SJSA1 (cell line): Measurements from ENCODE around the gene TRIM38. TPM values are rescaled to one million over a fixed set of nuclear protein-coding genes. Genes with fewer than 3 reads are reported as not detected.

ENCODE experiments used
- DNase-seq, 2 experiments: peaks; one replicate each; pipeline ENCODE4 v3.0.0-alpha.2; 2015 to 2020; ENCODE audit warnings: low spot score in 2 of 2, low read depth in 1 of 2
- H3K27ac ChIP-seq: fragments of 250-450 bp; sonication (Bioruptor Pico); 2 replicates; pipeline ENCODE4 v1.5.1; 2020; ENCODE audit warnings: mild to moderate bottlenecking, moderate library complexity
- H3K27me3 ChIP-seq: fragments of 250-450 bp; sonication (Bioruptor Pico); replicated peaks from 2 replicates; pipeline ENCODE4 v1.5.1; 2020; ENCODE audit warnings: mild to moderate bottlenecking, moderate library complexity
- H3K36me3 ChIP-seq: fragments of 250-450 bp; sonication (Bioruptor Pico); 2 replicates; pipeline ENCODE4 v1.5.1; 2020; ENCODE audit warnings: mild to moderate bottlenecking
- H3K4me1 ChIP-seq: fragments of 250-450 bp; sonication (Bioruptor Pico); replicated peaks from 2 replicates; pipeline ENCODE4 v1.6.1; 2021; ENCODE audit warnings: mild to moderate bottlenecking
- H3K4me3 ChIP-seq: fragments of 250-450 bp; sonication (Bioruptor Pico); 2 replicates; pipeline ENCODE4 v1.5.1; 2020; ENCODE audit warnings: mild to moderate bottlenecking
- H3K9me3 ChIP-seq: fragments of 250-450 bp; sonication (Bioruptor Pico); replicated peaks from 2 replicates; pipeline ENCODE4 v1.5.1; 2020; ENCODE audit warnings: mild to moderate bottlenecking
- total RNA-seq: library from RNA; depleted of rRNA; stranded (reverse); fragments of >200 nt; shearing (Covaris generic); gene quantifications from 2 replicates; pipeline ENCODE4 v1.2.3, GENCODE V29; 2014

Gene TRIM38
- total RNA-seq, 1 experiment from 2014 or later: 7.2 TPM

DNA sequence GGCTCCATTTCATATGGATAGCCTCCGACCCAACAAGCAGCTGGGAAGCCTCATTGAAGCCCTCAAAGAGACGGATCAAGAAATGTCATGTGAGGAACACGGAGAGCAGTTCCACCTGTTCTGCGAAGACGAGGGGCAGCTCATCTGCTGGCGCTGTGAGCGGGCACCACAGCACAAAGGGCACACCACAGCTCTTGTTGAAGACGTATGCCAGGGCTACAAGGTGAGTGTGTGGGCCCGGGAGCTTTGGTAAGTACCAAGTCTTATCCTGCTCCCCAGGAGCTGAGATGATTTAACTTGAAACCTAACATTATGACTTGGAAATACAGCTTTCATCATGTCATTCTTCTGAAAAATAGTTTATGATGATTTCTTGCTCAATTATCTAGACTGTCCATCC is 4.1 kb downstream of the TRIM38 start:
- Histone ChIP-seq H3K4me1 (peaks cover 27% of the 10 kb centered on the region), H3K27ac (no peak overlapping the region), H3K4me3 (no peak overlapping the region), H3K27me3 (no peaks in the 10 kb centered on the region), H3K9me3 (no peaks in the 10 kb centered on the region), H3K36me3 (peaks cover 65% of the 10 kb centered on the region)
- no peak for DNase-seq

DNA sequence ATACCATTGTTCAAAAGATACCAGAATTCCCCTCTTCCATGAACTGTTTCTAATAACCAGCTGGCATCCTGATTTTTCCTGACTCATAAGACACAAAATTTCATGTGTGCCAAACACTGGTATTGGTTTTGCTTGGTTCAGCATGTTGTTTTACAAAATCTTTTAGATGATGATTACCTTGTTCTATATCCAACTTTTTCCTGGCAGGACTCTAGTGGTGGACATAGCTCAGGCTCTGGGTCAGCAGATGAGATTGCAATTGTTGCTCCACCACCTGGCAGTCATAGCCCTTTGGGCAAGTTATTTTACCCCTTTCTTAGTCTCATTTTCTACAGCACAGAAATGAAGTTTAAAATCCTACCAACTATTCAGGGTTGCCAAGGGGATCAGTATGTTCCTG is 6.2 kb downstream of the TRIM38 start:
- no peak overlapping the region for H3K27ac ChIP-seq
- H3K4me1 ChIP-seq: peaks cover 29% of the 10 kb centered on the region
- no peaks in the 10 kb centered on the region for H3K9me3 ChIP-seq
- H3K36me3 ChIP-seq: peaks cover 85% of the 10 kb centered on the region
- no peak for DNase-seq
- H3K27me3 ChIP-seq: no peaks in the 10 kb centered on the region
- H3K4me3 ChIP-seq: no peak overlapping the region

DNA sequence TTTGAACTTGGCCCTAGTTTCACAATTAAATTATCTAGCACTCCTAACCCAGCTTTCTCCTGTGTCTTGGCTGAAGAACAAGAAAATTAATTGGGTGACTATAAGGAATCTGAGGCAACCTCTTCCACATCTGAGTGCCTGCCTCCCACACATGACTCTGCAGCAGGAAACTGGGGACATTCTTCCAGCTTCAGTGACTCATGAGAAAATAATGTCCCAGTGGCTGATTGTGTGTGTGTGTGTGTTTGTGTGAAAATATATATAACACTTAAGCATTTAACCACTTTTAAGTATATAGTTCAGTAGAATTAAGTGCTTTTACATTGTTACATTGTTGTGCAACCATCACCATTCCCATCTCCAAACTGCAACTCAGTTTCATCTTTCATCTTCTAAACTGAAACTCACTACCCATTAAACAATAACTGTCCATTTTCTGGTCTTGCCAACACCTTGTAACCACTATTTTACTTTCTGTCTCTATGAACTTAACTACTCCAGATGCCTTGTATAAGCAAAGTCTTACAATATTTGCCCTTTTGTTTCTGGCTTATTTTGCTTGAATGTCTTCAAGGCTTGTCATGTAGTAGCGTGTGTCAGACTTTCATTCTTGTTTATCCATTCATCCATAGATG is 8.7 kb downstream of the TRIM38 start:
- peaks cover 21% of the 10 kb centered on the region for H3K4me1 ChIP-seq
- no peaks in the 10 kb centered on the region for H3K27me3 ChIP-seq
- peaks cover 89% of the 10 kb centered on the region for H3K36me3 ChIP-seq
- peak; percentile 78 to 89 for DNase-seq
- H3K9me3 ChIP-seq: no peaks in the 10 kb centered on the region
- no peak overlapping the region for H3K4me3 ChIP-seq
- peak overlapping the region; percentile 72 for H3K27ac ChIP-seq

DNA sequence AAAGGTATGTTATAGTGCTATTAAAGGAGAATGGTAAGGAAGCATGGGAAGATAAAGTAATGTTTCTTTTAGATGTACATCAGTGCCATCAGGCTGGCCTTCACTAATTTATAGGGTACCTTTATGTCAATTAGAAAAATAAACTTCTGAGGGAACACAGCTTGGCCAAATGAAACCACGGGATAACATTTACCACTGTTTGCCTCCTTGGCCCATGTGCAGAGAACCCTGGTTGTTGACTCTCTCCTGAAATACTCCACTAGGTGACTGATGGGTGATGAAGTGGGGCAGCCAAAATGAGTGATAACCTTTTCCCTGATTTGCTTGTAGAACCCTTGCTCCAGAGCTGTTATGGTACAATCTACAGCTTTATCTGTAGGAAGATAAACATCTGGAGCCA is 9.5 kb downstream of the TRIM38 start:
- DNase-seq: no peak
- Histone ChIP-seq H3K27me3 (no peaks in the 10 kb centered on the region), H3K36me3 (peaks cover 89% of the 10 kb centered on the region), H3K9me3 (no peaks in the 10 kb centered on the region), H3K4me3 (no peak overlapping the region), H3K27ac (peak overlapping the region; percentile 72), H3K4me1 (peaks cover 21% of the 10 kb centered on the region)

DNA sequence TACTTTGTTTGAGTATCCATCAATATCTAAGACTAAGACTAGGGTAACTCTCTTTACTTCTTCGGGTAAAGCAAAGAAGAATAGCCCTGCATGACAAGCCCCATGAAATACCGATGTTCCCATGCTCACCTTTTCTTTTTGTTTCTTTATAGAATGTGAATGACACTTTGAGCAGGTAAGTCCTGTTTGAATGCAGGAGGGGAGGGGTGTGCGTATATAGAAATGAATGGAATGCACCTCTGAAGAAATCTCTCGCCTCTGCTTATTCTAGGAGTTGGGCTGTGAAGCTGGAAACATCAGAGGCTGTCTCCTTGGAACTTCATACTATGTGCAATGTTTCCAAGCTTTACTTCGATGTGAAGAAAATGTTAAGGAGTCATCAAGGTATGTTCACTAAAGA is 10.3 kb downstream of the TRIM38 start:
- H3K9me3 ChIP-seq: no peaks in the 10 kb centered on the region
- peaks cover 21% of the 10 kb centered on the region for H3K4me1 ChIP-seq
- H3K27ac ChIP-seq: no peak overlapping the region
- no peaks in the 10 kb centered on the region for H3K27me3 ChIP-seq
- no peak overlapping the region for H3K4me3 ChIP-seq
- DNase-seq: no peak
- H3K36me3 ChIP-seq: peaks cover 90% of the 10 kb centered on the region

DNA sequence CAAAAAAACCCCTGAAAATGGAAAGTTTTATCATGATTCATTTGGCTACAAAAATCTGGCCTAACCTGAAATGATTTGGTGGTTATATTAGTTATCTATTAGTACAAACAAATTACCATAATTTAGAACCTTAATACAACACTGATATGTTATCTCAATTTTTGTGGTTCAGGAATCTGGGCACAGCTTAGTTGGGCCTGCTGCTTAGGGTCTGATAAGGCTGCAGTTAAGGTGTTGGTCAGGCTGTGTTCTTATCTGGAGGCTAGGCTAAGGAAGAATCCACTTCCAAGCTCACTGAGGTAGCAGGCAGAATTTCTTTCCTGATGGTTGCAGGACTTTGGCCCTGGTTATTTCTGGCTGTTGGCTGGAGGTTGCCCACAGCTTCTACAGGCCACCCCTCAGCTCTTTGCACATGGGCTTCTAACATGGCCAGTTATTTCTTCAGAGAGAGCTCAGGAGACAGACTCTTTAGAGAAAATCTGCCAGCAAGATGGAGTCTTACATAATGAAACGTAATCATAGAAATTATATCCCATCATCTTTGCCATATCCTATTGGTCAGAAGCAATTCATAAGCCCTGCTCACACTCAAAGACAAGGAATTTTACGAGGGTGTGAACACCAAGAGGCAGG is 11.4 kb downstream of the TRIM38 start:
- Histone ChIP-seq H3K36me3 (peaks cover 88% of the 10 kb centered on the region), H3K9me3 (no peaks in the 10 kb centered on the region), H3K4me3 (no peak overlapping the region), H3K27ac (no peak overlapping the region), H3K27me3 (no peaks in the 10 kb centered on the region), H3K4me1 (peaks cover 21% of the 10 kb centered on the region)
- DNase-seq: no peak

DNA sequence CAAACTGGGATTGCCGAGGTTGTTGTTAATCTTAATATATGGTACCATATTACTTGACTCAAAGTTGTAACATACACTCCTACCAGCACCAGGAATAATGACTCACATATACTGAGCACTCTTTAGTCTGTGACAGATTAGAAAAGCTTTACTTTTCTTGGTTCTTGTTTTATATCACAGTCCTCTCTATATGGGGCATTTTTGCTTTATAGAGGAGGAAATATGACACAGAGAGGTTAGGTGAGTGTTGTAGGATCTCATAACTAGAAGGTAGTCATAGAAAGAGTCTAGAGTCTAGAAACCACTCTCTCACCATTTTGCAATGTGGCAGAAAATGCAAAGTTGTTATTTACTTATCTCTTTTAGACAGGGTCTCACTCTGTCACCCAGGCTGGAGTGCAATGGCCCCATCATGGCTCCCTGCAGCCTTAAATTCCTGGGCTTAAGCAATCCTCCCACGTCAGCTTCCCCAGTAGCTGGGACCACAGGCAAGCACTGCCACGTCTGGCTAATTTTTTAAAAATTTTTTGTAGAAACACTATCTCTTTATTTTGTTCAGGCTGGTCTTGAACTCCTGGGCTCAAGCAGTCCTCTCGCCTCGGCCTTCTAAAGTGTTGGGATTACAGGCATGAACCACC is 13.4 kb downstream of the TRIM38 start:
- Histone ChIP-seq H3K4me1 (peaks cover 14% of the 10 kb centered on the region), H3K27me3 (no peaks in the 10 kb centered on the region), H3K9me3 (no peaks in the 10 kb centered on the region), H3K4me3 (no peak overlapping the region), H3K36me3 (peaks cover 79% of the 10 kb centered on the region), H3K27ac (no peak overlapping the region)
- no peak for DNase-seq

DNA sequence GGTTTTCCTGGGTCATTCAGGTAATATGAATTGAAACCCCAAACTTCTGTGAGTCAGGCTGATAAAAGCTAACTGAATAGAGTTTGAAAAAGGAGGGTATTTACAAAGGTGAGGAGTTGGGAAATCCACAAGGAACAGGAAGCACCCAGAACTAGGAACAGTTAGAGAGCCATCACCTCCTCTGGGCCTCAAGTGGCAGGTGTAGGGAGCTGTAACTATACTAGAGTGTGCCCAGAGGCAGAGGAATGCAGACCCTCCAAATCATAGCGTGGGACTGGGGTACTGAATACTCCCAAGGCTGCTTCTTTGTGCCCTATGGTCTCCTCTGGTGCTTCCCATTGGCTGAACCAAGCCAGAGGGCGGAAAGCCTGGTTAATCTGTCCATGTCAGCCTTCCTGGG is 18.3 kb downstream of the TRIM38 start:
- peaks cover 82% of the 10 kb centered on the region for H3K36me3 ChIP-seq
- H3K4me1 ChIP-seq: no peaks in the 10 kb centered on the region
- no peaks in the 10 kb centered on the region for H3K27me3 ChIP-seq
- H3K4me3 ChIP-seq: no peak overlapping the region
- DNase-seq: no peak
- no peaks in the 10 kb centered on the region for H3K9me3 ChIP-seq
- no peak overlapping the region for H3K27ac ChIP-seq

DNA sequence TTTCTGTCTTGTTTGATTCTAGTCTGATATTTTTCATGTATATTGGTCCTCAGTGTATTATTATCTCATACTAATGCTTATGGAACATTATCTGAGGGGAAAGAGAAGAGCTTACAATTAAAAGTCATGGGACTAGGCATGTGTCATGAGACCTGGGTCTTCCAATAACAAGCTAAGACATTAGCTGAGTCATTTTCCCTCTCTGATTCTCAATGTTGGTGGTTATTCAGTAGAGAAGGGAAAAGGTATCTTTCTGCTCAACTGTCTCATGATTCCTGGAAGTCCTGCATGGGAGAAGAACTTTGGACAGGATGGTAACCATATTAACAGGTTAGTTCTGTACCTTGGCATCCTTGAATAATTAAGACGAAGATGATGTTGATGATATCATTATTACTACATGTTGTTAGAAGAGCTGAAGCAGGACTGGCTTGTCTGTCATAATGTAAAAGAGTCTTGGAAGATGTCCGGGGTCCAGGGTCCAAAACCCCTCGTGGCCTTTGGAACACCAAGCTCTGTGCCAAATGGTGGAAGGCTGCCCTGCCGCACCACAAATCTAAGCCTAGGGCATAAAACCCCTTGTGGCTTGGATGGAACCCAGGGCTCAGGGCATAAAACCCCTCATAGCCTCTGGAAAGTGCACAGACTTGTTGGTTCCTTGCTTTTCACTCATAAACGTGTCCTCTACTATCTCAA is 19.1 kb downstream of the TRIM38 start:
- Histone ChIP-seq H3K36me3 (peaks cover 74% of the 10 kb centered on the region), H3K27ac (no peak overlapping the region), H3K4me3 (no peak overlapping the region), H3K4me1 (no peaks in the 10 kb centered on the region), H3K27me3 (no peaks in the 10 kb centered on the region), H3K9me3 (no peaks in the 10 kb centered on the region)
- DNase-seq: no peak

DNA sequence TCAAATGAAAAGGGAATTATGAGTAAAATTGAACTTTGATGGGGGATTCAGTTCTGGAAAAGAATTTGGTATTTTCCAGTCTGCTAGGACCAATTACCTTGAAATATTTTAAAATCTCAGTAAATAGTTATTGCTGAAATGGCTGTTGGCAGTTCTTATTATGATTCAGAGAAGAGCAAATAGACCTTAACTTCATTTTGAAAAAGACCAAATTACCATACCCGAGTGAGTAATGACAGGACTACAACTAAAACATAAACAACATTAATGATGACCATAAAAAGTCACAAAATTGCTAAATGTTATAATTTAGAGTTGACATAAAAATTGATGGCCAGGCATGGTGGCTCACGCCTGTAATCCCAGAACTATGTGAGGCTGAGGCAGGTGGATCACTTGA is 21.7 kb downstream of the TRIM38 start:
- H3K36me3 ChIP-seq: peaks cover 60% of the 10 kb centered on the region
- H3K27ac ChIP-seq: no peak overlapping the region
- no peaks in the 10 kb centered on the region for H3K4me1 ChIP-seq
- no peak for DNase-seq
- no peaks in the 10 kb centered on the region for H3K9me3 ChIP-seq
- H3K27me3 ChIP-seq: no peaks in the 10 kb centered on the region
- no peak overlapping the region for H3K4me3 ChIP-seq

DNA sequence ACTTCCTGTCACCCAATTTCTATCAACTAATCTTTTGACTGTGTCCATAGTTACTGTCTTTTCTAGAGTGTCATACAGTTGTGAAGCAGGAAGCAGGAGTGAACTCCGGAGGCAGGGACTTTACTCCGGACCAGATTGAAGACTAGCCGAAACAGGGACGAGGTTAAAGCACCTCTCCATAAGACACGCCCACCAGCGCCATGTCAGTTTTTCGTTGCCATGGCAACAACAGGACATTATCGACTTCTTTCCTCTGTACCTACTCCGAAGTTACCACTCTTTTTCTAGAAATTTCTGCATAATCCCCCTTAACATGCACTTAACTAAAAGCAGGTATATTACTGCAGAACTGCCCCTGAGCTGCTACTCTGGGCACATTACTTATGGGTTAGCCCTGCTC is 25.2 kb downstream of the TRIM38 start:
- H3K4me1 ChIP-seq: peaks cover 6% of the 10 kb centered on the region
- H3K27me3 ChIP-seq: no peaks in the 10 kb centered on the region
- H3K27ac ChIP-seq: no peak overlapping the region
- H3K9me3 ChIP-seq: no peaks in the 10 kb centered on the region
- DNase-seq: no peak
- H3K36me3 ChIP-seq: peaks cover 32% of the 10 kb centered on the region
- H3K4me3 ChIP-seq: no peak overlapping the region

DNA sequence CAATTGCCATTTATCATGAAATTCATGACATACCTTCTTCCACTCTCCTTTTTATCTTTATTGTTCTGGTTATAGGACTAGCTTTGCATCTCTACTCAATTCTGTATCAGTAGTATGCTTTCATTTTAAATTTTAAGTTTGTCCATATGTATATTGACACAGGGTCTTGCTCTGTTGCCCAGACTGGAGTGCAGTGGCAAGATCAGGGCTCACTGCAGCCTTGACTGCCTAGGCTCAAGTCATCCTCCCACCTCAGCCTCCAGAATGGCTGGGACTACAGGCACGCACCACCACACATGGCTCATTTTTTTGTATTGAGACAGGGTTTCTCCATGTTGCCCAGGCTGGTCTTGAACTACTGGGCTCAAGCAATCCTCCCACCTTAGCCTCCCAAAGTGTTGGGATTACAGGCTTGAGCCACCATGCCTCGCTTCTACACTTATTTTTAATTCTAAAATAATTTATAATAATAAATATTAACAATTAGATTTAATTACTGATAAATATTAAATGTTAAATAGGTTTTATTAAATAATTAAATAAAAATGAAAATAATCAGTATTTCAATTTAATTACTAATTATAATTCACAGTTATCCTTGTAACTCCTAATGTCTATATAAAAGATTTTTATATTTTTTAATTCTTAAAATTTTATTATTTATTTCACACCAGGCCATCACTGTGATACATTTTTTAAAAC is 27.7 kb downstream of the TRIM38 start:
- no peak overlapping the region for H3K4me3 ChIP-seq
- no peaks in the 10 kb centered on the region for H3K27me3 ChIP-seq
- H3K4me1 ChIP-seq: peaks cover 6% of the 10 kb centered on the region
- no peak overlapping the region for H3K27ac ChIP-seq
- H3K36me3 ChIP-seq: peaks cover 9% of the 10 kb centered on the region
- H3K9me3 ChIP-seq: no peaks in the 10 kb centered on the region
- DNase-seq: no peak

DNA sequence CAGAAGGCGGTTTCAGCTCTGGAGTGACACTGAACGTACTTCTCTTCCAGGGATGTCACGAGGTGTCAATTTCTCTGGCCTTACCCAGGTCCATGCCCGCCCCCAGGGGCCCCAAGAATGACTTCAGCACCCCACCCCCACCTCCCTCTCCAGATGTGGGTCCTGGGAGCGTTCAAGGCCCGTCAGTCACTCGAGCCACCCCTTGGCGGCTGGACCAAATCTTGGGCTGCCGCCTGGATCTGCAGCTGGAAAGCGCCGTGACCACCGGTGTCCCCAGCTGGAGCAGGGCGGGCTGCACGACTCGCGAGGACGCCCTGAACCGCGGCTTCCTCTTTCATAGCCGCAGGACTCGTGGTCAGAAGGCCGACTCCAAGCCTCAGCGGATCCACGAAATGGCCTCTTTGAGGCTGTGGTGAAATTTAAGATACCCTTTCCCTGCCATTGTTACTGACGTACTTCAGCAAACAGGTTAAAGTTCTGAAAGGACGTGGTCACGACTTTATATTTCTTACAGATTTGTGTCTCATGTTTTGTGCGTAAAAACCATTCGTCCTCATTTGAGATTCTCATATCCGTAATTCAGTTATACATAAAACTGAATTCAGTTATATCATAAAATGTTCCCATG is 29.3 kb downstream of the TRIM38 start:
- Histone ChIP-seq H3K4me1 (peaks cover 6% of the 10 kb centered on the region), H3K9me3 (no peaks in the 10 kb centered on the region), H3K4me3 (peak overlapping the region; percentile 46), H3K27me3 (no peaks in the 10 kb centered on the region), H3K27ac (peak overlapping the region; percentile 55), H3K36me3 (peaks cover 5% of the 10 kb centered on the region)
- DNase-seq: peak in 1 of 2 experiments; percentile 57
